Suprapubic skin (tissue), 4 donors: ENCODE measurements around the gene PDE6H. TPM values are rescaled to one million over a fixed set of nuclear protein-coding genes. Genes with fewer than 3 reads are reported as not detected.

Source experiments
- DNase-seq, 2 donors: peaks; one replicate each; pipeline ENCODE4 v3.0.0-alpha.2; 2019; ENCODE audit warnings: low spot score in 2 of 2
- H3K27ac ChIP-seq: fragments of 200-600 bp; sonication (generic); one replicate; pipeline ENCODE4 v1.5.1; 2019
- H3K27me3 ChIP-seq: fragments of 200-600 bp; sonication (generic); one replicate; pipeline ENCODE4 v1.5.1; 2019
- H3K36me3 ChIP-seq: fragments of 200-600 bp; sonication (generic); one replicate; pipeline ENCODE4 v1.5.1; 2019
- H3K4me1 ChIP-seq: fragments of 200-600 bp; sonication (generic); one replicate; pipeline ENCODE4 v1.5.1; 2019
- H3K4me3 ChIP-seq: fragments of 200-600 bp; sonication (generic); one replicate; pipeline ENCODE4 v1.5.1; 2019; ENCODE audit warnings: mild to moderate bottlenecking
- H3K9me3 ChIP-seq: fragments of 200-600 bp; sonication (generic); one replicate; pipeline ENCODE4 v1.5.1; 2019
- CTCF ChIP-seq, 2 donors: fragments of 200-600 bp in 1 of 2; fragments of 450-650 bp in 1 of 2; sonication (generic) in 1 of 2; IDR thresholded peaks; one replicate each; pipeline ENCODE4 v1.5.1; 2016 to 2019; ENCODE audit warnings: antibody characterized with exemption in 2 of 2, mild to moderate bottlenecking in 1 of 2, moderate library complexity in 1 of 2
- EP300 ChIP-seq: sonication (generic); formaldehyde crosslinking; IDR thresholded peaks from one replicate; pipeline ENCODE4 v1.6.1; 2017; ENCODE audit warnings: antibody characterized with exemption
- POLR2A ChIP-seq, 2 donors: fragments of 450-650 bp; IDR thresholded peaks; one replicate each; pipeline ENCODE4 v1.6.1; 2017; ENCODE audit warnings: antibody characterized with exemption in 2 of 2, mild to moderate bottlenecking in 2 of 2, moderate library complexity in 2 of 2
- POLR2AphosphoS5 ChIP-seq, 3 donors: sonication (generic); formaldehyde crosslinking; IDR thresholded peaks; one replicate each; pipeline ENCODE4 v1.6.1; 2017; ENCODE audit warnings: antibody characterized with exemption in 3 of 3
- WGBS: methylation state at CpG from one replicate; pipeline ENCODE4 v1.1.5; 2018; 5-methylcytosine and 5-hydroxymethylcytosine counted together
- total RNA-seq, 4 donors: library from RNA; depleted of rRNA; stranded (reverse); fragments of >200 nt; gene quantifications; one replicate each; pipeline ENCODE4 v1.1.0, GENCODE V29; 2016

Gene PDE6H
- not detected for total RNA-seq

DNA sequence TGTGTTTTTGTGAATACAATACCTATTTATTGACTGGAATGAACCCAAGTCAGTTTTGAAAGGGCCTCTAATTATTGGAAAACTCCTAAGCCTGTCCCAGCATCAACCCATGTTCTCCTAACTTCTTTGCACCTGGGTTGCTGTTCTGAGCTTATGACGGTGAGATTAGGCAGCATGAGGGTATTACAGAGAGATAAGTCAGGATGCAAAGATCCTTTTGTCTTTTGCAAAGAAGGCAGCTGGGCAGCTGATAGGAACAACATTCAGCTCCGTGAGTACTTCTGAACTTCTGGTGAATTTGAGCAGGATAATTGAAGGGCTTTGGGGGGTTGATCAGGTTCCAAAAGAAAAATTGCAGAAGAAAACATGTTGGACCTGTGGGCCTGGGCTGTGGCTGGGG is at the start of gene PDE6H:
Gene PDE6H (plus strand): TSS at position 227 of the 400 bp plus-strand sequence. CDS start 4,971 bp downstream, outside the sequence.
- Histone ChIP-seq H3K9me3 (no peaks in the 10 kb centered on the region), H3K27me3 (no peaks in the 10 kb centered on the region), H3K4me1 (no peaks in the 10 kb centered on the region), H3K36me3 (no peaks in the 10 kb centered on the region), H3K27ac (no peak within 1 kb of the TSS), H3K4me3 (no peak within 1 kb of the TSS)
- 91% methylated on average over 2 of the region's 2 CpGs for WGBS
- TF ChIP-seq EP300 (no peak), CTCF (IDR thresholded peaks at IDR 0.05) (no peak), POLR2AphosphoS5 (IDR thresholded peaks at IDR 0.05) (no peak), POLR2A (IDR thresholded peaks at IDR 0.05) (no peak)
- no peak for DNase-seq

- no peak overlapping the region for H3K4me3 ChIP-seq
- H3K27ac ChIP-seq, result no peak overlapping the region
- WGBS, result 85% methylated on average over 2 of the region's 2 CpGs
- peaks cover 4% of the 10 kb centered on the region for H3K4me1 ChIP-seq
- H3K27me3 ChIP-seq, result no peaks in the 10 kb centered on the region
- no peaks in the 10 kb centered on the region for H3K36me3 ChIP-seq
- DNase-seq, result no peak
- TF ChIP-seq EP300, result no peak
- no peak for TF ChIP-seq POLR2A (IDR thresholded peaks at IDR 0.05)
- no peak for TF ChIP-seq CTCF (IDR thresholded peaks at IDR 0.05)
- TF ChIP-seq POLR2AphosphoS5 (IDR thresholded peaks at IDR 0.05), result no peak
- no peaks in the 10 kb centered on the region for H3K9me3 ChIP-seq
These were observed 48.9 kb upstream of the PDE6H start for GRCh38 chr12:14923944-14924343.

GRCh38 chr12:14924541-14924940 is 48.3 kb upstream of the PDE6H start:
- Histone ChIP-seq H3K27me3 (no peaks in the 10 kb centered on the region), H3K27ac (no peak overlapping the region), H3K36me3 (no peaks in the 10 kb centered on the region), H3K9me3 (no peaks in the 10 kb centered on the region), H3K4me1 (peaks cover 10% of the 10 kb centered on the region), H3K4me3 (no peak overlapping the region)
- DNase-seq, result no peak
- TF ChIP-seq CTCF (IDR thresholded peaks at IDR 0.05) (no peak), EP300 (no peak), POLR2A (IDR thresholded peaks at IDR 0.05) (no peak)
- 95% methylated on average over 3 of the region's 3 CpGs for WGBS

DNA sequence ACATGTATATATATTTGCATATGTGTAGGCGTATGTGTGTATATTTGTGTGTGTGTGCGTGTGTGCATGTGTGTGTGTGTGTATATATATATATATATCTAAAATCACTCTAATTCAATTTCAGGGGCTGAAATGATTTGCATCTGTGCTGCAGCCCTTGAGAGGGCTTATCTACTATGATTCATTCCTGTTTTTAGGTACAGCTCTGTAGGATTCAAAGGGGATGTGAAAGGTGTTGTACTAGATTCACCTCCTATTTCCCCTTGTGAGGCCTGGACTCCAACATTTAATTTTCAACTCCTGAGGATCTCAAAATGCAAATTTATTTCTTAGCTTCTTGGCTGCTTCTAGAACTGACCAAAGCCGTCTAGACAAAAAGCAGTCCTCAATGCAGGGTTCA is 45.6 kb upstream of the PDE6H start:
- H3K9me3 ChIP-seq, result no peaks in the 10 kb centered on the region
- H3K4me1 ChIP-seq, result peaks cover 21% of the 10 kb centered on the region
- 86% methylated on average over 3 of the region's 3 CpGs for WGBS
- H3K27ac ChIP-seq, result no peak overlapping the region
- H3K4me3 ChIP-seq, result no peak overlapping the region
- no peaks in the 10 kb centered on the region for H3K27me3 ChIP-seq
- DNase-seq, result no peak
- TF ChIP-seq POLR2A (IDR thresholded peaks at IDR 0.05), result no peak
- no peak for TF ChIP-seq EP300
- no peak for TF ChIP-seq CTCF (IDR thresholded peaks at IDR 0.05)
- no peak for TF ChIP-seq POLR2AphosphoS5 (IDR thresholded peaks at IDR 0.05)
- no peaks in the 10 kb centered on the region for H3K36me3 ChIP-seq

GRCh38 chr12:14928931-14929330 is 43.9 kb upstream of the PDE6H start:
- 34% methylated on average over 4 of the region's 4 CpGs for WGBS
- H3K4me3 ChIP-seq, result peak overlapping the region; percentile 9
- H3K4me1 ChIP-seq, result peaks cover 21% of the 10 kb centered on the region
- H3K27me3 ChIP-seq, result no peaks in the 10 kb centered on the region
- peak overlapping the region; percentile 34 for H3K27ac ChIP-seq
- DNase-seq, result no peak
- TF ChIP-seq EP300 (no peak), CTCF (IDR thresholded peaks at IDR 0.05) (no peak), POLR2AphosphoS5 (IDR thresholded peaks at IDR 0.05) (no peak), POLR2A (IDR thresholded peaks at IDR 0.05) (no peak)
- H3K9me3 ChIP-seq, result no peaks in the 10 kb centered on the region
- no peaks in the 10 kb centered on the region for H3K36me3 ChIP-seq
